HCT116 (cell line): ENCODE data around the gene CXCR4. TPM values are rescaled to one million over a fixed set of nuclear protein-coding genes. Genes with fewer than 3 reads are reported as not detected.

Source experiments
- ATAC-seq: fragments of 200-7000 bp; cut with Tn5 transposase; 2 replicates; pipeline ENCODE4 v1.9.1; 2020; ENCODE audit warnings: mild to moderate bottlenecking, moderate library complexity
- BruUV-seq: library from RNA; stranded (reverse); fragments of 400-500 nt; replicated peaks from 2 replicates; lab custom pipeline; 2021; lab: Mats Ljungman, UMichigan
- CTCF ChIA-PET: fragments of 300-600 bp; sonication (Branson Sonifier 250); formaldehyde crosslinking; loops from one replicate; lab custom pipeline; 2021; ENCODE audit warnings: antibody characterized with exemption; lab: Charles Lee
- POLR2A ChIA-PET: fragments of 300-600, 350-600 bp; sonication (Branson Sonifier 250); formaldehyde crosslinking; loops from one replicate; lab custom pipeline; 2021; ENCODE audit warnings: antibody characterized with exemption; lab: Charles Lee
- RAD21 ChIA-PET, 2 experiments: fragments of 300-600 bp; sonication (Branson Sonifier 250); formaldehyde crosslinking; loops; one replicate each; lab custom pipeline; 2023; ENCODE audit warnings: low total read pairs in 2 of 2; ENCODE audit not compliant: uncharacterized antibody in 2 of 2, unreplicated experiment in 2 of 2, low non-redundant PET in 1 of 2; lab: Charles Lee
- DNase-seq: peaks from one replicate; pipeline ENCODE4 v3.0.0-alpha.2; 2010; ENCODE audit warnings: low read depth, low spot score
- H2AFZ ChIP-seq: fragments of 200-600 bp; shearing (Covaris generic), sonication (generic); 2 replicates; pipeline ENCODE4 v1.6.1; 2017; ENCODE audit warnings: low read depth, mixed run types, mixed read lengths, antibody characterized with exemption, low read length; ENCODE audit not compliant: poor library complexity, severe bottlenecking
- H3K27ac ChIP-seq: 2 replicates; pipeline ENCODE4 v1.5.1; 2012; ENCODE audit warnings: low read depth, low read length
- H3K27me3 ChIP-seq: fragments of 200-600 bp; sonication (generic); 2 replicates; pipeline ENCODE4 v1.6.1; 2016; ENCODE audit warnings: mixed run types, low read length, mixed read lengths; ENCODE audit not compliant: insufficient read depth
- H3K36me3 ChIP-seq, 2 experiments: fragments of 200-500 bp in 1 of 2; fragments of 200-600 bp in 1 of 2; sonication (Bioruptor generic) in 1 of 2; sonication (generic) in 1 of 2; 2 replicates each; pipeline versions ENCODE4 v1.5.1 to v1.6.1; 2014 to 2016; ENCODE audit warnings: low read length in 2 of 2, inconsistent platforms in 1 of 2, mixed read lengths in 1 of 2, mixed run types in 1 of 2; ENCODE audit not compliant: insufficient read depth in 2 of 2, control insufficient read depth in 1 of 2
- H3K4me1 ChIP-seq, 2 experiments: fragments of 200-600 bp in 1 of 2; sonication (generic) in 1 of 2; 2 replicates each; pipeline versions ENCODE4 v1.5.1 to v1.6.1; 2012 to 2017; ENCODE audit warnings: low read length in 2 of 2, inconsistent platforms in 1 of 2, mild to moderate bottlenecking in 1 of 2, mixed read lengths in 1 of 2, mixed run types in 1 of 2, moderate library complexity in 1 of 2; ENCODE audit not compliant: insufficient read depth in 2 of 2, control insufficient read depth in 1 of 2
- H3K4me2 ChIP-seq: fragments of 200-600 bp; sonication (generic); 2 replicates; pipeline ENCODE4 v1.6.1; 2017; ENCODE audit warnings: mixed run types, low read length, mixed read lengths
- H3K4me3 ChIP-seq, 2 experiments: fragments of 200-600 bp in 1 of 2; sonication (generic) in 1 of 2; replicated peaks in 1 of 2; 2 replicates each; pipeline ENCODE4 v1.5.1; 2011 to 2016; ENCODE audit warnings: low read length in 2 of 2, control low read depth in 1 of 2, low read depth in 1 of 2, mild to moderate bottlenecking in 1 of 2, mixed read lengths in 1 of 2, mixed run types in 1 of 2
- H3K79me2 ChIP-seq: fragments of 200-600 bp; sonication (generic); 2 replicates; pipeline ENCODE4 v1.6.1; 2017; ENCODE audit warnings: mild to moderate bottlenecking, mixed run types, low read length, moderate library complexity, mixed read lengths; ENCODE audit not compliant: insufficient read depth
- H3K9ac ChIP-seq: fragments of 200-600 bp; sonication (generic); 2 replicates; pipeline ENCODE4 v1.6.1; 2016; ENCODE audit warnings: low read length, mixed read lengths
- H3K9me2 ChIP-seq: fragments of 200-600 bp; sonication (generic), shearing (Covaris generic); 2 replicates; pipeline ENCODE4 v1.6.1; 2017; ENCODE audit warnings: mixed run types, mild to moderate bottlenecking, moderate library complexity; ENCODE audit not compliant: insufficient read depth
- H3K9me3 ChIP-seq, 2 experiments: fragments of 200-500 bp in 1 of 2; fragments of 200-600 bp in 1 of 2; sonication (Bioruptor generic) in 1 of 2; sonication (generic) in 1 of 2; 2 replicates each; pipeline ENCODE4 v1.6.1; 2014 to 2017; ENCODE audit warnings: low read length in 2 of 2, mixed read lengths in 2 of 2, inconsistent platforms in 1 of 2, low read depth in 1 of 2, mild to moderate bottlenecking in 1 of 2, mixed run types in 1 of 2, moderate library complexity in 1 of 2; ENCODE audit not compliant: control insufficient read depth in 1 of 2, insufficient read depth in 1 of 2
- H4K20me1 ChIP-seq: fragments of 200-600 bp; sonication (generic), shearing (Covaris generic); 2 replicates; pipeline ENCODE4 v1.6.1; 2017; ENCODE audit warnings: mixed run types, mild to moderate bottlenecking, moderate library complexity; ENCODE audit not compliant: insufficient read depth
- CBX3 ChIP-seq: IDR thresholded peaks from 2 replicates; pipeline ENCODE4 v1.6.1; 2012; ENCODE audit warnings: low read depth
- CEBPB ChIP-seq: IDR thresholded peaks from 2 replicates; pipeline ENCODE4 v1.6.1; 2012; ENCODE audit warnings: low read depth
- EGR1 ChIP-seq: IDR thresholded peaks from 2 replicates; pipeline ENCODE4 v1.6.1; 2012; ENCODE audit warnings: low read depth
- ELF1 ChIP-seq: IDR thresholded peaks from 2 replicates; pipeline ENCODE4 v1.6.1; 2012; ENCODE audit warnings: low read depth, borderline replicate concordance
- EZH2 ChIP-seq: fragments of 200-600 bp; sonication (generic); IDR thresholded peaks from 2 replicates; pipeline ENCODE4 v1.6.1; 2017; ENCODE audit warnings: antibody characterized with exemption, mixed run types
- EZH2phosphoT487 ChIP-seq: fragments of 200-600 bp; IDR thresholded peaks from 2 replicates; pipeline ENCODE4 v1.6.1; 2018; ENCODE audit warnings: antibody characterized with exemption, borderline replicate concordance
- JUND ChIP-seq: IDR thresholded peaks from 2 replicates; pipeline ENCODE4 v1.6.1; 2012
- POLR2A ChIP-seq: IDR thresholded peaks from 2 replicates; pipeline ENCODE4 v1.7.0; 2011; ENCODE audit warnings: borderline replicate concordance; ENCODE audit not compliant: insufficient read depth, insufficient read length; ENCODE audit errors: extremely low read depth
- POLR2AphosphoS5 ChIP-seq: IDR thresholded peaks from 2 replicates; pipeline ENCODE4 v1.6.1; 2011; ENCODE audit warnings: mild to moderate bottlenecking, low read depth, low read length, moderate library complexity
- RAD21 ChIP-seq: IDR thresholded peaks from 2 replicates; pipeline ENCODE4 v1.6.1; 2012; ENCODE audit warnings: low read depth, mild to moderate bottlenecking
- SIN3A ChIP-seq: IDR thresholded peaks from 2 replicates; pipeline ENCODE4 v1.6.1; 2012; ENCODE audit warnings: low read depth
- SP1 ChIP-seq: IDR thresholded peaks from 2 replicates; pipeline ENCODE4 v1.6.1; 2012; ENCODE audit warnings: low read depth
- SRF ChIP-seq: IDR thresholded peaks from 2 replicates; pipeline ENCODE4 v1.6.1; 2012; ENCODE audit warnings: low read depth
- TCF7L2 ChIP-seq: IDR thresholded peaks from 2 replicates; pipeline ENCODE4 v1.7.0; 2011; ENCODE audit warnings: borderline replicate concordance, inconsistent platforms; ENCODE audit not compliant: insufficient read depth, insufficient read length; ENCODE audit errors: extremely low read depth
- intact Hi-C: fragments of 100-400 bp; cut with micrococcal nuclease; formaldehyde crosslinking; loops from 2 replicates; pipeline ENCODE4 v1.10.0; 2022
- total RNA-seq: library from RNA; stranded (reverse); gene quantifications from one replicate; pipeline ENCODE4 v1.2.1, GENCODE V29; 2021; ENCODE audit not compliant: unreplicated experiment

The CXCR4 gene
- total RNA-seq, 1 experiment from 2014 or later = 1.3 TPM

- Histone ChIP-seq H4K20me1 (no peaks in the 10 kb centered on the region), H3K36me3 (no peaks in the 10 kb centered on the region), H3K4me2 (no peak overlapping the region), H3K79me2 (no peaks in the 10 kb centered on the region), H3K27ac (no peak overlapping the region), H2AFZ (no peak overlapping the region)
- ATAC-seq = no peak
- TF ChIP-seq CBX3 (no peak), EZH2phosphoT487 (no peak), POLR2A (no peak), ELF1 (no peak), EGR1 (no peak), JUND (no peak), POLR2AphosphoS5 (no peak)
- TF ChIP-seq, all 23 proteins: peak for 0
- BruUV-seq = no TSS peak
- H3K27me3 ChIP-seq = peaks cover 28% of the 10 kb centered on the region
- intact Hi-C loops = no loop called here
- no peak for DNase-seq
- RAD21 ChIA-PET = no interaction called here
- no peaks in the 10 kb centered on the region for H3K9me2 ChIP-seq
- no peaks in the 10 kb centered on the region for H3K4me1 ChIP-seq
- CTCF ChIA-PET = no interaction called here
- no peak overlapping the region for H3K9ac ChIP-seq
- no peaks in the 10 kb centered on the region for H3K9me3 ChIP-seq
- H3K4me3 ChIP-seq = no peak overlapping the region
- POLR2A ChIA-PET = no interaction called here
These were observed 9.5 kb downstream of the CXCR4 start for GRCh38 chr2:136108463-136108862.

GRCh38 chr2:136107051-136108033 is 10.6 kb downstream of the CXCR4 start:
- Histone ChIP-seq H3K9me3 (no peaks in the 10 kb centered on the region), H3K9ac (no peak overlapping the region), H3K4me1 (no peaks in the 10 kb centered on the region), H3K27ac (no peak overlapping the region), H4K20me1 (no peaks in the 10 kb centered on the region), H2AFZ (no peak overlapping the region), H3K36me3 (no peaks in the 10 kb centered on the region), H3K27me3 (peaks cover 17% of the 10 kb centered on the region), H3K9me2 (no peaks in the 10 kb centered on the region), H3K79me2 (no peaks in the 10 kb centered on the region), H3K4me2 (no peak overlapping the region), H3K4me3 (no peak overlapping the region)
- POLR2A ChIA-PET = interaction anchor here (1.4 kb wide), 1 partner anchor 10 kb away, joined by 3 read pairs; no protein-coding TSS in a partner anchor
- CTCF ChIA-PET = no interaction called here
- intact Hi-C loops = no loop called here
- TF ChIP-seq CBX3 (no peak), SRF (no peak), RAD21 (no peak), TCF7L2 (no peak), POLR2A (no peak), SP1 (no peak), SIN3A (no peak), JUND (no peak), EZH2 (no peak), POLR2AphosphoS5 (no peak), CEBPB (no peak)
- RAD21 ChIA-PET = no interaction called here
- ATAC-seq (no peak), DNase-seq (no peak)
- no TSS peak for BruUV-seq
